ENCODE measurements around the gene PCDHB8.
"Not testable (repeated sequence)": the region's sequence is repeated elsewhere in the genome, so short reads cannot be mapped to it uniquely, and the experiment has no call there.

- TF ChIP-seq CTCF (IDR thresholded peaks at IDR 0.05; ENCODE audit: low read length); EZH2 (IDR thresholded peaks at IDR 0.05; ENCODE audit: borderline replicate concordance, low read length): not testable (repeated sequence)
Observed at GRCh38 chr5:141177577-141178191, at the start of gene PCDHB8.
